Caco-2 (cell line): Measurements from ENCODE around the gene PPP1R12B. TPM values are rescaled to one million over a fixed set of nuclear protein-coding genes. Genes with fewer than 3 reads are reported as not detected.

Experiments used
- BruUV-seq: library from RNA; stranded (reverse); fragments of 400-500 nt; replicated peaks from 2 replicates; lab custom pipeline; 2021; lab: Mats Ljungman, UMichigan
- CTCF ChIA-PET: fragments of 300-600 bp; sonication (Branson Sonifier 250); formaldehyde crosslinking; loops from one replicate; lab custom pipeline; 2022; ENCODE audit warnings: antibody characterized with exemption; lab: Charles Lee
- POLR2A ChIA-PET: fragments of 300-600 bp; sonication (Branson Sonifier 250); formaldehyde crosslinking; loops from one replicate; lab custom pipeline; 2022; ENCODE audit warnings: antibody characterized with exemption; lab: Charles Lee
- DNase-seq, 2 experiments: peaks; one replicate each; pipeline versions ENCODE4 v3.0.0 to v3.0.0-alpha.2; 2020 to 2022
- H3K27me3 ChIP-seq: replicated peaks from 2 replicates; pipeline ENCODE4 v1.6.0; 2011; ENCODE audit warnings: low read length; ENCODE audit not compliant: control insufficient read depth, insufficient read depth
- H3K36me3 ChIP-seq: 2 replicates; pipeline ENCODE4 v1.5.1; 2011; ENCODE audit warnings: low read length; ENCODE audit not compliant: control insufficient read depth, insufficient read depth
- H3K4me1 ChIP-seq: fragments of 250-450 bp; sonication (Bioruptor Pico); 2 replicates; pipeline ENCODE4 v1.5.1; 2020; ENCODE audit warnings: mild to moderate bottlenecking
- H3K4me3 ChIP-seq: 2 replicates; pipeline ENCODE4 v1.5.1; 2011; ENCODE audit warnings: low read depth, mild to moderate bottlenecking, control low read depth, low read length
- H3K9me3 ChIP-seq: fragments of 250-450 bp; sonication (Bioruptor Pico); 2 replicates; pipeline ENCODE4 v1.5.1; 2020; ENCODE audit warnings: mild to moderate bottlenecking, moderate library complexity
- H3K27ac Mint-ChIP-seq: one replicate; pipeline ENCODE4 v1.8.0; 2022; ENCODE audit warnings: mixed read lengths; ENCODE audit not compliant: unreplicated experiment
- H3K27me3 Mint-ChIP-seq: one replicate; pipeline ENCODE4 v1.8.0; 2022; ENCODE audit warnings: mixed read lengths; ENCODE audit not compliant: insufficient read depth, unreplicated experiment
- H3K36me3 Mint-ChIP-seq: one replicate; pipeline ENCODE4 v1.8.0; 2022; ENCODE audit warnings: mild to moderate bottlenecking, mixed read lengths; ENCODE audit not compliant: insufficient read depth, unreplicated experiment
- H3K4me1 Mint-ChIP-seq: one replicate; pipeline ENCODE4 v1.8.0; 2022; ENCODE audit warnings: low read depth, mixed read lengths; ENCODE audit not compliant: unreplicated experiment
- H3K4me3 Mint-ChIP-seq: one replicate; pipeline ENCODE4 v1.8.0; 2022; ENCODE audit warnings: mild to moderate bottlenecking, moderate library complexity, mixed read lengths; ENCODE audit not compliant: unreplicated experiment
- H3K9me3 Mint-ChIP-seq: one replicate; pipeline ENCODE4 v1.8.0; 2022; ENCODE audit warnings: mixed read lengths; ENCODE audit not compliant: unreplicated experiment
- intact Hi-C: fragments of 100-400 bp; cut with micrococcal nuclease; formaldehyde crosslinking; loops from one replicate; pipeline ENCODE4 v1.10.0; 2022; ENCODE audit not compliant: unreplicated experiment
- total RNA-seq: library from RNA; stranded (reverse); gene quantifications from 2 replicates; pipeline ENCODE4 v1.2.3, GENCODE V29; 2022
- TF ChIP-seq, protein P1 (sequence below), 2 experiments: fragments of 200-600 bp in 1 of 2; IDR thresholded peaks; 1 replicate in 1 of 2; 2 replicates in 1 of 2; pipeline versions ENCODE4 v1.5.1 to v1.8.0; 2011 to 2022; ENCODE audit warnings: antibody characterized with exemption in 1 of 2, control low read depth in 1 of 2, inconsistent platforms in 1 of 2, low read depth in 1 of 2, low read length in 1 of 2, mild to moderate bottlenecking in 1 of 2, moderate library complexity in 1 of 2; ENCODE audit not compliant: insufficient read depth in 1 of 2, severe bottlenecking in 1 of 2, unreplicated experiment in 1 of 2

PPP1R12B gene
- total RNA-seq, 1 experiment from 2014 or later: 16.4 TPM

DNA sequence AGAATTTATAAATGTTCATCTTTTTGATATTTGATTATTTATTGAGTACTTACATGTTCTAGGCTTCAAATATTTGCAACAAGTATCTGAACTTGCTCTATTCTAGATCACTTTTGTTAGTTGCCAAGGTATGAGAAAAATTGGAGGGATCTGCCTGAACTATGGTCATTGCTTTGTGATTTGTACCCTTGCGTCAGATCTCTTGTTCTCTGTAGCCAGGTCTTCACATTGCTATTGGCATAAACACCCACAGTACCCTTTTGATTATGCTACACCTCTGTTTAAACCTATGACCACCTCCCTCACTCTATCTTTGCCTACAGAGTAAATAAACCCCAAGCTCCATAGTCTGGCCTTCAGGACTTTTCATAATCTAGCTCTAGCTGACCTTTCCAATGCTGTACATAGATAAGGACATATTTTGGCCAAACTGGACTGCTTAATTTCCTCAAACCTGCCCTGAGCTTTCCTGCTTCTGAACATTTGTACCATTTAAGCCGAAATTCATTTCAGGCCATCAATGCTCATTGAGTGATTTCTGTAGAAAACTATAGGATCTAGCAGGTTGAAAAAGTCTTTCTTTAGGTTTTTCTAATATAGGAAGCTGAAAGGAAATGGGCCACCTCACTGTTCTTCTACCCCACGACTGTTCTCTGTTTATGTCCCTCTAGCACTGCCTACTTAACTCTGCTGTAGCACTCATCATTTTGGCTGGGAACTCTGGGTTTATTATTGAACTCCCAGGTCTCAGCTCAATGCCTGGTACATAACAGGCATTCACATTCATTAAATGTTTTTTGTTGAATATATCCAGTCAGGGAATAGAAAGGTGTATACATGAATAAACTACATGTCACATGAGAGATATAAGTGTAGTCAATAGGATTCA lies 84.9 kb downstream of the PPP1R12B start:
- Histone ChIP-seq H3K27me3 (no peaks in the 10 kb centered on the region), H3K4me1 (no peaks in the 10 kb centered on the region), H3K4me3 (no peak overlapping the region), H3K9me3 (no peaks in the 10 kb centered on the region), H3K36me3 (no peaks in the 10 kb centered on the region)
- TF ChIP-seq, protein P1, sequence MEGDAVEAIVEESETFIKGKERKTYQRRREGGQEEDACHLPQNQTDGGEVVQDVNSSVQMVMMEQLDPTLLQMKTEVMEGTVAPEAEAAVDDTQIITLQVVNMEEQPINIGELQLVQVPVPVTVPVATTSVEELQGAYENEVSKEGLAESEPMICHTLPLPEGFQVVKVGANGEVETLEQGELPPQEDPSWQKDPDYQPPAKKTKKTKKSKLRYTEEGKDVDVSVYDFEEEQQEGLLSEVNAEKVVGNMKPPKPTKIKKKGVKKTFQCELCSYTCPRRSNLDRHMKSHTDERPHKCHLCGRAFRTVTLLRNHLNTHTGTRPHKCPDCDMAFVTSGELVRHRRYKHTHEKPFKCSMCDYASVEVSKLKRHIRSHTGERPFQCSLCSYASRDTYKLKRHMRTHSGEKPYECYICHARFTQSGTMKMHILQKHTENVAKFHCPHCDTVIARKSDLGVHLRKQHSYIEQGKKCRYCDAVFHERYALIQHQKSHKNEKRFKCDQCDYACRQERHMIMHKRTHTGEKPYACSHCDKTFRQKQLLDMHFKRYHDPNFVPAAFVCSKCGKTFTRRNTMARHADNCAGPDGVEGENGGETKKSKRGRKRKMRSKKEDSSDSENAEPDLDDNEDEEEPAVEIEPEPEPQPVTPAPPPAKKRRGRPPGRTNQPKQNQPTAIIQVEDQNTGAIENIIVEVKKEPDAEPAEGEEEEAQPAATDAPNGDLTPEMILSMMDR (IDR thresholded peaks at IDR 0.05; ENCODE audit: insufficient read depth in 1 of 2, low read depth in 1 of 2, low read length in 1 of 2, severe bottlenecking in 1 of 2, unreplicated experiment in 1 of 2): no peak
- intact Hi-C loops: loop anchor here (10.0 kb wide), 1 partner anchor 89 kb away; the partner anchor contains the start of genes PPP1R12B and UBE2T
- CTCF ChIA-PET: interaction anchor here (1.0 kb wide), 1 partner anchor 12 kb away, joined by 4 read pairs; no protein-coding TSS in a partner anchor
- no TSS peak for BruUV-seq
- peaks cover 7% of the 10 kb centered on the region for H3K4me1 Mint-ChIP-seq
- DNase-seq: no peak
- POLR2A ChIA-PET: no interaction called here
- no peaks in the 10 kb centered on the region for H3K9me3 Mint-ChIP-seq
- no peak overlapping the region for H3K4me3 Mint-ChIP-seq
- no peaks in the 10 kb centered on the region for H3K27me3 Mint-ChIP-seq
- no peaks in the 10 kb centered on the region for H3K36me3 Mint-ChIP-seq
- H3K27ac Mint-ChIP-seq: no peak overlapping the region

DNA sequence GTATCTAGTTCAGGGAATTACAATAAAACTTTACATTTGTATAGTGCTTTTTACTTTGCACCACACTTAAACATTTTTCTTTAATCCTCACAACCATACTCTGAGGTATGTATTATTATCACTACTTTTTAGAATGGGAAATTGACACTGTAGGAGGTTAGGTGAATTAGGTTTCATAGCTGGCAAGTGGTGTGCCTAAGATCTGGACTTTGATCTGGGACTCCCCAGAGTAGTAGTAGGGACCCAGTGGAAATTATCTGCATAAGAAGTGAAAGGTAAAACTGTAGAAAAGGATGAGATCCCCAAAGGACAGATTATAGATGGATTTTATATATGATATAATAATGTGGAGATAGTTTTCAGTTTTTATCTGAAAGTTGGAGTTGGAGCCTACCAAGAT lies 85.6 kb downstream of the PPP1R12B start:
- no peaks in the 10 kb centered on the region for H3K36me3 Mint-ChIP-seq
- no peaks in the 10 kb centered on the region; the same call in 1 of the 2 replicates for H3K36me3 ChIP-seq
- no TSS peak for BruUV-seq
- ChIA-PET POLR2A (no interaction called here), CTCF (no interaction called here)
- H3K4me3 ChIP-seq: no peak overlapping the region
- no peaks in the 10 kb centered on the region for H3K9me3 ChIP-seq
- H3K4me3 Mint-ChIP-seq: no peak overlapping the region
- TF ChIP-seq, protein P1 (IDR thresholded peaks at IDR 0.05; ENCODE audit: insufficient read depth in 1 of 2, low read depth in 1 of 2, low read length in 1 of 2, severe bottlenecking in 1 of 2, unreplicated experiment in 1 of 2): no peak
- H3K9me3 Mint-ChIP-seq: no peaks in the 10 kb centered on the region
- intact Hi-C loops: loop anchor here (10.0 kb wide), 1 partner anchor 89 kb away; the partner anchor contains the start of genes PPP1R12B and UBE2T
- no peak overlapping the region for H3K27ac Mint-ChIP-seq
- DNase-seq: no peak
- no peaks in the 10 kb centered on the region for H3K27me3 ChIP-seq
- H3K27me3 Mint-ChIP-seq: no peaks in the 10 kb centered on the region
- H3K4me1 ChIP-seq: no peaks in the 10 kb centered on the region
- H3K4me1 Mint-ChIP-seq: peaks cover 7% of the 10 kb centered on the region

DNA sequence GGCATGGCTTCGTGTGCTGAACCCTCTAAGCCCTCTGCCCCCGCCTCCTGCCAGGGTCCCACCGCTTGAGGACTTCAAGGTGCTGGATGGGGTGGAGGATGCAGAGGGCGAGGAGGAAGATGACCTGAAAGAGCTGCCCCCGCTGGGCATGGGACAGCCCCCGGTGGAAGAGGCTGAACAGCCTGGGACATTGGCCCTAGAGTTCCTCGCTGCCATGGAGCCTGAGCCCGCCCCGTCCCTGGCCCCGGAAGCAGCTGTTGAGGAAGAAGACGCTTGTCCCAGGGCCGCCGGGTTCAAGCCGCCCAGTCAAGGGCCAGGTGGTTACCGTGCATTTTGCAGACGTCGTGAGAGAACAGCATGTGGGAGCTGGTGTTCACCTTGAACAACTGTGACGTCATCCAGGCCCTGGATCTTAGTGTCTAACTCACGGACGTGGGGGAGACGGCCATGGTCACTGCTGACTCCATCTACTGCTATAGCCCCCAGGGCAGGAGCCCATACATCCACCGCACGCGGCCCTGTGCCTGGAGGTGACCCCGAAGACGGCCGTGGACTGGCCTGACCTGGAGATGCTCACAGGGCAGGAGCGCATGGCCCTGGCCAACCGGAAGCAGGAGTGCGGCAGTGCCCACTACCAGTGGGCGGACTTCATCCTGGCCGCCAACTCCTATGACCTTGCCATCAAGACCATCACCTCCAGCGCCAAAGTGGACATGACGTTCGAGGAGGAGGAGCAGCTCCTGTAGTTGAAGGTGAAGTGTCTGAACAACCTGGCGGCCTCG lies 90.1 kb downstream of the PPP1R12B start:
- DNase-seq: no peak
- Mint-ChIP-seq H3K27ac (no peak overlapping the region), H3K4me3 (no peak overlapping the region), H3K36me3 (peaks cover 11% of the 10 kb centered on the region), H3K27me3 (no peaks in the 10 kb centered on the region), H3K9me3 (no peaks in the 10 kb centered on the region), H3K4me1 (peaks cover 2% of the 10 kb centered on the region)
- no peaks in the 10 kb centered on the region for H3K27me3 ChIP-seq
- POLR2A ChIA-PET: no interaction called here
- H3K36me3 ChIP-seq: no peaks in the 10 kb centered on the region; the same call in 1 of the 2 replicates
- H3K4me1 ChIP-seq: no peaks in the 10 kb centered on the region
- CTCF ChIA-PET: no interaction called here
- no TSS peak for BruUV-seq
- H3K4me3 ChIP-seq: no peak overlapping the region
- H3K9me3 ChIP-seq: no peaks in the 10 kb centered on the region
- intact Hi-C loops: loop anchor here (10.0 kb wide), 1 partner anchor 94 kb away; the partner anchor contains the start of genes PPP1R12B and UBE2T
- TF ChIP-seq, protein P1 (IDR thresholded peaks at IDR 0.05; ENCODE audit: insufficient read depth in 1 of 2, low read depth in 1 of 2, low read length in 1 of 2, severe bottlenecking in 1 of 2, unreplicated experiment in 1 of 2): no peak
